Stimulated activated naive CD8-positive, alpha-beta T cell treated with anti-CD3 and anti-CD28 coated beads, Interleukin-15, amount 100 ng/mL, for 72 hours (primary cell): ENCODE results near the gene IGSF5.
"Not testable (repeated sequence)": the region's sequence is repeated elsewhere in the genome, so short reads cannot be mapped to it uniquely, and the experiment has no call there.

Source experiments
- ATAC-seq: fragments of 150-1000 bp; cut with Tn5 transposase; 2 replicates; pipeline ENCODE4 v1.10.0; 2021; ENCODE audit warnings: mild to moderate bottlenecking, moderate library complexity
- DNase-seq, 2 donors: peaks; one replicate each; pipeline ENCODE4 v3.0.0; 2021 to 2022
- H3K27ac Mint-ChIP-seq, 2 donors: one replicate each; pipeline ENCODE4 v1.8.0; 2022; ENCODE audit warnings: mild to moderate bottlenecking in 2 of 2, mixed read lengths in 2 of 2, moderate library complexity in 2 of 2
- H3K27me3 Mint-ChIP-seq: one replicate; pipeline ENCODE4 v1.8.0; 2022; ENCODE audit warnings: mixed read lengths
- H3K4me1 Mint-ChIP-seq: one replicate; pipeline ENCODE4 v1.8.0; 2022; ENCODE audit warnings: mild to moderate bottlenecking, mixed read lengths
- H3K4me3 Mint-ChIP-seq, 2 donors: one replicate each; pipeline ENCODE4 v1.8.0; 2022; ENCODE audit warnings: mild to moderate bottlenecking in 2 of 2, mixed read lengths in 2 of 2, moderate library complexity in 1 of 2
- H3K9me3 Mint-ChIP-seq, 2 donors: one replicate each; pipeline ENCODE4 v1.8.0; 2022; ENCODE audit warnings: mixed read lengths in 2 of 2

IGSF5 gene

GRCh38 chr21:39727401-39728120 lies 17.4 kb upstream of the IGSF5 start:
- H3K27ac Mint-ChIP-seq: no peak overlapping the region
- no peaks in the 10 kb centered on the region for H3K9me3 Mint-ChIP-seq
- no peak overlapping the region for H3K4me3 Mint-ChIP-seq
- DNase-seq: no peak
- peaks cover 7% of the 10 kb centered on the region for H3K27me3 Mint-ChIP-seq
- ATAC-seq: no peak
- no peaks in the 10 kb centered on the region for H3K4me1 Mint-ChIP-seq

- Mint-ChIP-seq H3K27ac (no peak overlapping the region), H3K4me1 (no peaks in the 10 kb centered on the region), H3K27me3 (peaks cover 7% of the 10 kb centered on the region), H3K9me3 (no peaks in the 10 kb centered on the region), H3K4me3 (no peak overlapping the region)
- no peak for ATAC-seq
- no peak for DNase-seq
These were observed 16.6 kb upstream of the IGSF5 start for GRCh38 chr21:39728341-39728740.

GRCh38 chr21:39730418-39731157 lies 14.4 kb upstream of the IGSF5 start:
- H3K27me3 Mint-ChIP-seq: no peaks in the 10 kb centered on the region
- no peak overlapping the region for H3K27ac Mint-ChIP-seq
- H3K9me3 Mint-ChIP-seq: no peaks in the 10 kb centered on the region
- H3K4me1 Mint-ChIP-seq: no peaks in the 10 kb centered on the region
- DNase-seq (no peak), ATAC-seq (no peak)
- no peak overlapping the region for H3K4me3 Mint-ChIP-seq

GRCh38 chr21:39736716-39737115 lies 8.3 kb upstream of the IGSF5 start:
- no peaks in the 10 kb centered on the region for H3K4me1 Mint-ChIP-seq
- no peaks in the 10 kb centered on the region for H3K27me3 Mint-ChIP-seq
- H3K4me3 Mint-ChIP-seq: no peak overlapping the region
- no peak for DNase-seq
- H3K27ac Mint-ChIP-seq: no peak overlapping the region
- ATAC-seq: no peak
- H3K9me3 Mint-ChIP-seq: no peaks in the 10 kb centered on the region

- Mint-ChIP-seq H3K27ac (peak overlapping the region in 1 of 2 donors; percentile 48), H3K4me1 (no peaks in the 10 kb centered on the region), H3K9me3 (no peaks in the 10 kb centered on the region), H3K27me3 (no peaks in the 10 kb centered on the region), H3K4me3 (no peak overlapping the region)
- ATAC-seq (no peak), DNase-seq (no peak)
These were observed 7.5 kb upstream of the IGSF5 start for GRCh38 chr21:39737376-39738000.

- DNase-seq (no peak), ATAC-seq (no peak)
- Mint-ChIP-seq H3K4me1 (no peaks in the 10 kb centered on the region), H3K27ac (no peak overlapping the region), H3K27me3 (no peaks in the 10 kb centered on the region), H3K4me3 (no peak overlapping the region), H3K9me3 (no peaks in the 10 kb centered on the region)
These were observed 6.4 kb upstream of the IGSF5 start for GRCh38 chr21:39738566-39738965.

GRCh38 chr21:39739531-39739930 lies 5.5 kb upstream of the IGSF5 start:
- not testable (repeated sequence) for H3K4me3 Mint-ChIP-seq, H3K27ac Mint-ChIP-seq, H3K27me3 Mint-ChIP-seq

GRCh38 chr21:39742561-39742960 lies 2.4 kb upstream of the IGSF5 start:
- H3K27ac Mint-ChIP-seq, DNase-seq, ATAC-seq, H3K27me3 Mint-ChIP-seq, H3K9me3 Mint-ChIP-seq, H3K4me3 Mint-ChIP-seq, H3K4me1 Mint-ChIP-seq: not testable (repeated sequence)

More at GRCh38 chr21:39739531-39739930, 5.5 kb upstream of the IGSF5 start:
- H3K9me3 Mint-ChIP-seq, H3K4me1 Mint-ChIP-seq, ATAC-seq, DNase-seq: not testable (repeated sequence)

GRCh38 chr21:39745332-39745731 lies 349 bp downstream of the IGSF5 start:
- not testable (repeated sequence) for H3K27ac Mint-ChIP-seq, H3K27me3 Mint-ChIP-seq, H3K9me3 Mint-ChIP-seq, H3K4me3 Mint-ChIP-seq, DNase-seq, ATAC-seq, H3K4me1 Mint-ChIP-seq

- Mint-ChIP-seq H3K4me1 (no peaks in the 10 kb centered on the region), H3K27ac (no peak overlapping the region), H3K27me3 (no peaks in the 10 kb centered on the region), H3K4me3 (no peak overlapping the region), H3K9me3 (peaks cover 9 to 13% of the 10 kb centered on the region in 2 donors)
- DNase-seq: no peak
- ATAC-seq: no peak
These were observed 5.7 kb downstream of the IGSF5 start for GRCh38 chr21:39750670-39751069.

- ATAC-seq (no peak), DNase-seq (no peak)
- H3K27me3 Mint-ChIP-seq: no peaks in the 10 kb centered on the region
- H3K27ac Mint-ChIP-seq: no peak overlapping the region
- no peaks in the 10 kb centered on the region for H3K4me1 Mint-ChIP-seq
- no peak overlapping the region for H3K4me3 Mint-ChIP-seq
- peaks cover 9 to 13% of the 10 kb centered on the region in 2 donors for H3K9me3 Mint-ChIP-seq
These were observed 9.8 kb downstream of the IGSF5 start for GRCh38 chr21:39754811-39755210.

- H3K27ac Mint-ChIP-seq: no peak overlapping the region
- DNase-seq (no peak), ATAC-seq (no peak)
- H3K27me3 Mint-ChIP-seq: no peaks in the 10 kb centered on the region
- H3K4me3 Mint-ChIP-seq: no peak overlapping the region
- peaks cover 13 to 15% of the 10 kb centered on the region in 2 donors for H3K9me3 Mint-ChIP-seq
- no peaks in the 10 kb centered on the region for H3K4me1 Mint-ChIP-seq
These were observed 11.3 kb downstream of the IGSF5 start for GRCh38 chr21:39756285-39756684.

GRCh38 chr21:39763272-39763970 lies 18.4 kb downstream of the IGSF5 start:
- Mint-ChIP-seq H3K27ac (no peak overlapping the region), H3K4me1 (no peaks in the 10 kb centered on the region)

GRCh38 chr21:39774227-39774626 lies 29.2 kb downstream of the IGSF5 start:
- DNase-seq (no peak), ATAC-seq (no peak)
- H3K9me3 Mint-ChIP-seq: no peaks in the 10 kb centered on the region
- H3K4me3 Mint-ChIP-seq: no peak overlapping the region
- no peaks in the 10 kb centered on the region for H3K27me3 Mint-ChIP-seq
- H3K4me1 Mint-ChIP-seq: no peaks in the 10 kb centered on the region
- no peak overlapping the region for H3K27ac Mint-ChIP-seq

More at GRCh38 chr21:39763272-39763970, 18.4 kb downstream of the IGSF5 start:
- Mint-ChIP-seq H3K4me3 (no peak overlapping the region), H3K9me3 (peaks cover 0 to 14% of the 10 kb centered on the region in 2 donors), H3K27me3 (no peaks in the 10 kb centered on the region)
- ATAC-seq (no peak), DNase-seq (no peak)

- H3K4me3 Mint-ChIP-seq: no peak overlapping the region
- ATAC-seq (no peak), DNase-seq (no peak)
- H3K9me3 Mint-ChIP-seq: no peaks in the 10 kb centered on the region
- H3K27ac Mint-ChIP-seq: no peak overlapping the region
- H3K27me3 Mint-ChIP-seq: no peaks in the 10 kb centered on the region
- no peaks in the 10 kb centered on the region for H3K4me1 Mint-ChIP-seq
These were observed 30.8 kb downstream of the IGSF5 start for GRCh38 chr21:39775816-39776215.
